Nucleus accumbens (tissue), 56 donors: Measurements from ENCODE around the gene KRCC1.

Experiments
- DNase-seq, 56 donors: peaks; one replicate each; lab custom pipeline; 2025; lab: John Stamatoyannopoulos, UW

The KRCC1 gene

GRCh38 chr2:88078643-88079172 lies 23.1 kb upstream of the KRCC1 start:
- DNase-seq: no peak

- no peak for DNase-seq
Observed at GRCh38 chr2:88077080-88077479, 21.5 kb upstream of the KRCC1 start.

- DNase-seq: no peak
Observed at GRCh38 chr2:88074854-88075292, 19.3 kb upstream of the KRCC1 start.

GRCh38 chr2:88074150-88074549 lies 18.6 kb upstream of the KRCC1 start:
- DNase-seq: no peak

- DNase-seq: no peak
Observed at GRCh38 chr2:88071365-88071764, 15.8 kb upstream of the KRCC1 start.

DNA sequence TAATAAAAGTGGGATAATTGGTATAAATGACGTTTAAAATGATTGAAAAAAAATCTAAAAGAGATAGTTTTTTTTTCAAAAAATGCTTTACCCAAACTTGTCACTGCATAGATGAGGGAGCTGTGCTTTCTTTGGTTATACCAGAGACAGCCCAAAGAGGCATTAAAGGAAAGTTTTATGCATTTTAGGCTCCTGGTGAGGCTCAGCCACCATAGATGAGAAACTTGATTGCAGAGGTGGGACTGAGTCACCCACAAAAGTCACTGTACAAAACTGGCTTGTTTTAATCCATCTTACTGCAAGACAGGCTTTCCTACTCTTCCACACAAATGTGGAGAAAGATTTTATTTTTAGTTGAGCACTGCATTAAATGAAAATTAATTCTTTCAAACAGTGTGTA lies 14.5 kb upstream of the KRCC1 start:
- DNase-seq: no peak

DNA sequence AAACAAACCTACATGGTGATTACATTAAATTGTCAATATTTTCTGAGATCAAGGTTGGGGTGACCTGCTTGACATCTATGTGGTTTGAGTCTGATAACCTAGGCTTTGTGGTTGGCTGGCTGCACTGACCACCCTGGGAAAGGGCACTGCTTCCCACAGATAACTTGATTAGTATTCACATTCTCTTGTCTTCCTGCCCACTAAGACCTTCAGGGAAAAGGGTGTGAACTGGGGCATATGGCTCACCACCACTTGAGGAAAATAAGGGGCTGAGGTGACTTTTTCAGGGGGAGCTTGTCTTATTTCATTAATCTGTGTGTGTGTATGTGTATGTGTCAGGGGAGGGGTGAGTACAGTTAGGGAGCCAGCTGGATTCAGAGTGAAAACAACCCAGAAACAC lies 13.5 kb upstream of the KRCC1 start:
- DNase-seq: no peak

GRCh38 chr2:88068044-88068443 lies 12.5 kb upstream of the KRCC1 start:
- no peak for DNase-seq

DNA sequence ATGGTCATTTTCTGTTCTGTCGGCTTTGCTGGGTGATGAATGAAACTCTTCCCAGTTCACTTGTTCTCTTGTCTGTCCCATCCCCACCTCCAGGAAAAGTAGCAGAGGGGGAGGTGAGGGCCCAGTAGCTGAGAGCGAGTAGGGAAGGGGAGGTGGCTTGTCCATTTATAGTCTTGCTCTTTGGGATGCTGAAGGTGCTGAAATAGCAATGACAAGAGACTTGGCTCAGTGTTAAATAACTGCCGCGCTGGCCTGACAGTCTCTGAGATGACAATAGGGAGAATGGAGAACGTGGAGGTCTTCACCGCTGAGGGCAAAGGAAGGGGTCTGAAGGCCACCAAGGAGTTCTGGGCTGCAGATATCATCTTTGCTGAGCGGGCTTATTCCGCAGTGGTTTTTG lies 12.0 kb upstream of the KRCC1 start, which contains the start of gene SMYD1:
SMYD1 (plus strand) TSS at position 228 of the 400 bp plus-strand sequence; CDS start at position 268, 40 bp downstream.
- DNase-seq: no peak

DNA sequence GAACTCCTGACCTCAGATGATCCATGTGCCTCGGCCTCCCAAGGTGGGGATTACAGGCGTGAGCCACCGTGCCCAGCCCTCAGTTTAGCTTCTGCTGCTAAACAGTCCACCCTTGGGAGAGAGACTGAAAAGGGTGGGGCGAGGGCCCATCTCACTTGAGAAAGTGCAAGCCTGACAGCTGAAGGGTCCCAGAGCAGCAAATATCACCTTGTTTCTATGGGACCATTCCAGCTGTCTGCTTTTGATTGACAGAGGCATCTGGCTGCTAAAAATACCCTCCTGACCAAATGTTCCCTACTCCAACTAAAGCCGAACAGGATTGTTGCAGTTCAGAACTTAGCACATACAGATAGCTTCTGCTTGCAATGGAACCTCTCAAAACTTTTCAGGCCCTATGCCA lies 11.6 kb upstream of the KRCC1 start:
- no peak for DNase-seq

DNA sequence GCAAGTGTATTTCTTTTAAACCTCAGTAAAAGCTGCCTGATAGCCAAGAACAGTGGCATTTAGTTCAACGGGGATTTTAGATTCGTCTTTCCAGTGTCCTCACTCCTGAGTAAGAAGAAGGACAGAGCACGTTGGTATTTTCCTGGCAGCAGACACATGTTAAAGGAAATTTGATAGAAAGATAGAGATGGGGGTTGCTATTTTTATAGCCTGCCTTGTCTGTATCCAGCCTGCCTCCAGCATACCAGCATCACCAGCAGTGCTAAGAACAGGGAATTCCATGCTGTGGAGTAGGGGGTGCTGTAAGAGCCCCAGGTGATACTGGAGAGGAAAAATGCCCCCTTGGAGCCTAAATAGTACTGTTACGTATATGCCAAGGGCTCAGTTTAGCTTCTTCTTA lies 11.0 kb upstream of the KRCC1 start:
- DNase-seq: no peak

DNA sequence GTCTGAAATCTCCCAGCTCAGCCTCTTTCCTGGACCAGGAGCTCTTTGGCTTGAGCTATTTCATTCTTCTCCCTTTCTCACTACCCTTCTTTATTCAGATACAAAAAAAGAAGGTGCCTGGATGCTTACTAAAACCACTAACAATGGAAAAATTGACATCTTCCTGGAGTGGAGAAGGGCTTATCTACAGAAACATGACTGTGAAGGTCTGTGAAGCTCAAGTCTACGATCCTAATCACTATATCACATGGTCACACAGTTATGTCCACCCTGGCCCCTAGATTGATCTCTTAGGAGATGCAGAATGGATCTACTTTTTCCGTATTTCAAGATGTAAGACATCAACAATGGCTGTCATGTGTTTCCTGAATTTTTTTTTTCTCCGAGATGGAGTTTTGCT lies 5.7 kb upstream of the KRCC1 start:
- no peak for DNase-seq

- DNase-seq: peak in 1 of 56 donors; percentile 12
Observed at GRCh38 chr2:88060907-88061275, 5.3 kb upstream of the KRCC1 start.

DNA sequence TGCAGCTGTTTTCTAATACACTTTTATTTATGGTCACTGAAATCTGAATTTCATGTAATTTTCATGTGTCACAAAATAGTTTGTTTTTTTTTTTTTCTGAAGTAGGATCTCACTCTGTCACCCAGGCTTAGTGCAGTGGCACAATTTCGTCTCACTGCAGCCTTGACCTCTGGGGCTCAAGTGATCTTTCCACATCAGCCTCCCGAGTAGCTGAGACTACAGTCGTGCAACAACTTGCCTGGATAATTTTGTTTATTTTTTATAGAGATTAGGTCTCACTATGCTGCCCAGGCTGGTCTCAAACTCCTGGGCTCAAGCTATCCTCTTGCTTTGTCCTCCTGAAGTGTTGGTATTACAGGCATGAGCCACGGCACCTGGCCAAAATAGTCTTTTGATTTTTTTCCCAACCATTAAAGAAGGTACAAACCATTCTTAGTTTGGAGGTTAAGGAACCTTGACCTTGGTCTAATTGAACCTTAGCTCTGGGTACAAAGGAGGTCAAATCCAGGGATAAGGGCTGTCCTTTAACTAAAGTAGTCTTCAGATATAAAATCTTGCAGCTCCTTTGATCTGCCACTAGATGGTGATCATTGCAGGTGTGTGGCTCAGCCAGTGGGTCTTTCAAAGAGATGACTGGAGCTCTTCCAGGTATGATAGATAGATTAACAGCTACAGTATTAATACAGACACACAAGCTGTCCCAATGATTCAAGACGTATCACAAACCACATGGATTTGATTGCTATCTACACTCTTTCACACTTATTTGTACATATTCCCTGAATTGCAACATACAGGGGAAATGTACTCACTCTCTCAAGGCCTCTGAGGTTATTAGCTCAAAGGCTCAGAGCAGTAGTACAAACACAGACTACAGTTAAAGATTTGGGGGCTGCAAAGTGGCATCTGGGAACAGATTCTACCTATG lies 4.7 kb upstream of the KRCC1 start:
- peak in 13 of 56 donors; percentile 6 to 44 (median 18) for DNase-seq

- DNase-seq: no peak
Observed at GRCh38 chr2:88058191-88058590, 2.6 kb upstream of the KRCC1 start.

- DNase-seq: no peak
Observed at GRCh38 chr2:88057437-88057844, 1.9 kb upstream of the KRCC1 start.

- no peak for DNase-seq
Observed at GRCh38 chr2:88054782-88055370, 707 bp downstream of the KRCC1 start.

DNA sequence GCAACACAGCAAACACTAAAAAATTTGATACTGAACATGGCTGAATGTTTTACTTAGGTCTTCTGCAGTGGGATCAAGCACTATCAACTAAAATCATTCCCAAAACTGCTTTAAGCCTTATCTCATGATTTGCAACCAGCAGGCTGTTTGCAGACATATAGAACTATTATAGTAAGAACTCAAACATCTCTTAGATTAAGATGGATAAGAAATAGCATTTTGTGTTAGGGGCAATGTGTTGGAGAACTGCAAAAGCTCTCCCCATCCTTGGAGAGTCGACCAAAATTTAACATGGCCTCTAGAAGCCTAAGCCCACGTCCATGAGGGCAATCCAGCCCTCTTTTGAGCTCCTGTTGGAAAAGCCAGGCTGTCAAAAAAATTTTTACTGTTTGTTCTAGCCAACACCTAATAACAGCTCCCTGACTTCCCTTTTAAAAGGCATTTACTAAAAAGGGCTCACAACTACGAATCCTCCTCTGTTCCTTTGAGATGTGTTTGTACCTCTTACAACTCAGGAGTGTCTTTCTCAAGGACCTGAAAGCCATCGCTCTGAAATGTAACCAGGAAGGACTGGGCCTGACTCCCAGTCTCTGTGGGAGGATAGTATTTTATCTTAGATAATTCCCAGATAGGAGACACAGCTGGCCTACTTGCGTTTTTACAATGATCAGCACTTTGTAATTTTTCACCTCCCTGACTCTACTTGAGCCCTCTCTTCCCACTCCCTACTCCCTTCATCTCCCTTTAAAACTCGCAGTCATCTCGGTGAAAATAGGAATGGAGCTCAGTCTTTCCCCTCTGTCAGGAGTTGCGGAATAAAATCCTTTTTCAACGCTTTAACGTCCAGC lies 1.4 kb downstream of the KRCC1 start:
- no peak for DNase-seq

DNA sequence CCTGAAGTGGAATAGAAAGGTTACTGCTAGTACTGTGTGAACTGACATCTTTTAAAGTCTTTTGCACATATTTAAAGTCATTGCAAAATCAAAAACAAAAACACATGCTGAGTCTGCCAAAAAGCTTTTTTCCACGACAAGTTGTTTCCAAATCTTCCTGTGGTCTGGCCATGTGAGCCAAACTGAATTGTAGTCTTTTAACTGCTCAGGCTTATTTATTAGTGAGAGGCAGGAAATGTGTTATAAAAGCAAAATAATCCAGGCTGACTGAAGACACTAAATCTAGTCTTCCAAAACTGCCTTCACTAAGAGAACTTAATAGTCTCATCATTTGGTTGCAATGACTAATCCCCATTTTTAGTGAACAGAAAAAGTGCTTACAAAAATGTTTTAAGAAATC lies 2.3 kb downstream of the KRCC1 start:
- DNase-seq: no peak

DNA sequence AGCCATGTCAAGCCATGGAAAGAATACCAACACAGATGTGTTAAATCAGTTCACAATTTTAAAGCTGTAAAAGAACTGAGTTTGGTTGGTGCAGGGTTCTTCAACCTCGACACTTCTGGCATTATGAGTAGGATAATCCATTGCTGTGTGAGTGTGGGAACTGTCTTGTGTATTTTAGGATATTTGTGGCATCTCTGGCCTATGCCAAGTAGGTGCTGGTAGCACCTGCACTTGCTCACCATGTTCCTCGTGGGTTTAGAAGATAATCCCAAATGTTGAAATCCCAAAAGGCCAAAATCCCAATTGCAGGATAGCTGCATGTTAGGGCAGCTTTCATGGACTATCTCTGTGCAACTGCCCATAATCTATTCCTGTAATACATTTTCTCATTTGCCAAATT lies 3.8 kb downstream of the KRCC1 start:
- DNase-seq: no peak

DNA sequence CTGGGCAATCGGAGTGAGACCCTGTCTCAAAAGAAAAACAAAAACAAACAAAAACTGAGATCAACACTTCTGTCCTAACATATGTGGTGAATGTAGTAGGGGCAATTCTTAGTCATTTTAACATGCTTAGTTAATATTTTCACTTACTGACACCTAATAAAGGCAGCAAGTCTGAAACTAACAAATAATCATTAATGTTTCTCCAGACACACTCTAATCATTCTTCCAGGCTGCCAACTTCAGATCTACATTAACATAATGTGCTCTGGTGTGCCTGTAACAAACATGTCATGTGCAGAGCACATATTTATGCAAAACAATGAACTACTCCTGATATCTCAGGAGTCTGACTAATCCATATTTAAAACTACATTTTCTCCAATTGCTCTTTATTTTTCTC lies 6.0 kb downstream of the KRCC1 start:
- no peak for DNase-seq
